Lower leg skin (tissue), 4 donors: ENCODE results near the gene KRT76. TPM values are rescaled to one million over a fixed set of nuclear protein-coding genes. Genes with fewer than 3 reads are reported as not detected.

Source experiments
- DNase-seq, 2 donors: peaks; one replicate each; pipeline ENCODE4 v3.0.0-alpha.2; 2019; ENCODE audit warnings: low spot score in 2 of 2
- H3K4me3 ChIP-seq: fragments of 200-600 bp; sonication (generic); 2 replicates; pipeline ENCODE4 v1.5.1; 2017; ENCODE audit warnings: mild to moderate bottlenecking, low read depth; ENCODE audit not compliant: poor library complexity, severe bottlenecking
- CTCF ChIP-seq, 3 donors: fragments of 450-650 bp; IDR thresholded peaks; one replicate each; pipeline ENCODE4 v1.5.1; 2016; ENCODE audit warnings: antibody characterized with exemption in 3 of 3, mild to moderate bottlenecking in 3 of 3, moderate library complexity in 2 of 3
- POLR2A ChIP-seq, 2 donors: fragments of 450-650 bp; IDR thresholded peaks; one replicate each; pipeline ENCODE4 v1.6.1; 2016 to 2017; ENCODE audit warnings: antibody characterized with exemption in 2 of 2, mild to moderate bottlenecking in 1 of 2, moderate library complexity in 1 of 2
- WGBS, 2 donors: methylation state at CpG; one replicate each; pipeline ENCODE4 v1.1.5; 2018; 5-methylcytosine and 5-hydroxymethylcytosine counted together
- intact Hi-C: fragments of 100-400 bp; cut with DNase I; formaldehyde crosslinking; loops from one replicate; pipeline ENCODE4 v1.15.0; 2023; ENCODE audit warnings: low total_unique reads
- total RNA-seq, 4 donors: library from RNA; depleted of rRNA; stranded (reverse); fragments of >200 nt; gene quantifications; one replicate each; pipeline ENCODE4 v1.1.0, GENCODE V29; 2016

The KRT76 gene
- total RNA-seq, 4 donors from 2014 or later: not detected

DNA sequence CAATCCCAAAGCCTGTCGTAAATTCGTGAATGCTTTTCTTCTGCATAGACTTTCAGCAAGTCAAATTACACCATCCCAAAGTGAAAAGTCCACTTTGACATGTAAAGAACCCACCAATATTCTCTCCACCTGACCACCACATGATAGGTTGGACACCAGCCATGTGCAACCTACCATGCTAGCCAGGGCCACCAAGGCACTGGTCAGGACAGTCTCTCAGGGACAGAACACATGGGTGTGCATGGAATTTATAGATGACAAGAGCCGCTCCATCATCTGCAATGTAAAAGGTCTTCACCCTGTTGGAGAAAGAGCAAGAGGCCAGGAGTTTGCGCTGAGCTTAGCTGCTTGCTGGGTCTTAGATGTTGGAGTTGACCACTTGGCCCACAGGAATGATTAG is 5.4 kb upstream of the KRT76 start:
- 93 to 99% methylated on average over 4 of the region's 4 CpGs for WGBS, 2 donors
- TF ChIP-seq POLR2A (IDR thresholded peaks at IDR 0.05): no peak
- no peak for TF ChIP-seq CTCF (IDR thresholded peaks at IDR 0.05)
- H3K4me3 ChIP-seq: no peak overlapping the region
- DNase-seq: peak in 1 of 2 donors; percentile 63
- intact Hi-C loops: no loop called here

DNA sequence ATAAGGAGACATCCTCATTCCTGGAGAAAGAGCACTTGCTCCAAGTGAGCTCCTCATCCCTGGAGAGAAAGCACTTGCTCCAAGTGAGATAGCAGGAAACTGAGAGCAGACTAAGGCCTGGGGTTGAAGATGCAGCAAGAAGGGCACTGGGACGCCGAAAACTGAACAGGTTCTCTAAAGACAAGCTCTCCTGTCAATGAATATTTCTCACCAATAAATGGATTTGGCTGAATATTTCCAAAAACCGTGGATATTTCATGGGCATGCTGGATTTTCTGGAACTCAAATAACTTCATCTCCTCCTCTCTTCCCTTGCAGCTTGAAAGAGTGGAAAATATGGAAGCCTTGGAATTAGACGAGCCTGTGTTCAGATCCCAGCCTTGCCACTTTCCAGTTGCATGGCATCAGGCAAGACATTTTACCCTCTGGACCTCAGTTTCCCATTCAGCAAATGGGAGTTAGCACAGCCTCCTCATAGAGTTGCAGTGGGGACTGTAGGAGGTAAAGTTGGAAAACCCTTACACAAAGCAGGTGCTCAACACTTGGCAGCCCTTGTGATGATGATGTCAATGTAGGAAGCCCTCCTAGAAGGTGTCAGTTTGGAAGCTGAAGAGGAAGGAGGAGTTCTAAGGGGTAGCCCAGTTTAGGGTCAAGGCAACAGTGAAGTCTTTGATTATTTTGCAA is 4.4 kb upstream of the KRT76 start:
- TF ChIP-seq POLR2A (IDR thresholded peaks at IDR 0.05) (no peak), CTCF (IDR thresholded peaks at IDR 0.05) (no peak)
- intact Hi-C loops: no loop called here
- 78 to 90% methylated on average over 4 of the region's 4 CpGs for WGBS, 2 donors
- no peak overlapping the region for H3K4me3 ChIP-seq
- DNase-seq: no peak

DNA sequence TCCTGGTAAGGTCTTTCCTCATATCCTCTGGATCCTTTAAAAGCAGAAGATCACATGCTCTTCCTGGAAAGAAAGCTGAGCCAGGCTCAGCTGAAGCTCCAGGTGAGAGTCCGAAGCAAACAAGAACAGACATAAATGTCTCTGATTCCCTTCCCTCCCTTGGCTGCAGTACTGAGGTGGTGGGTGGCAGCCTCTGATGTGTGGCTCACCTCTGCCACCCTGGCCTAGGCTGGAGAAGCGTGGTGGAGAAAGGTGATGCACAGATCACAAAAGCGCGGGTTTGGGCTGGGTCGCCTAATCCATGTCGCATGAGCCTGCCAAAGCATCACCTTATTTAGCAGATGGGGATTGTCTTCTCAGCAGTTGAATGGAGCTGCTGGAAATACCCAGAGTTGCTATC is 2.8 kb upstream of the KRT76 start:
- WGBS, 2 donors: 83 to 85% methylated on average over 6 of the region's 6 CpGs
- no peak for TF ChIP-seq POLR2A (IDR thresholded peaks at IDR 0.05)
- no peak for TF ChIP-seq CTCF (IDR thresholded peaks at IDR 0.05)
- intact Hi-C loops: no loop called here

GRCh38 chr12:52778833-52779232 is 1.7 kb upstream of the KRT76 start:
- H3K4me3 ChIP-seq: no peak overlapping the region
- intact Hi-C loops: no loop called here
- no peak for DNase-seq
- TF ChIP-seq POLR2A (IDR thresholded peaks at IDR 0.05): no peak
- TF ChIP-seq CTCF (IDR thresholded peaks at IDR 0.05): no peak
- 90 to 93% methylated on average over 2 of the region's 2 CpGs for WGBS, 2 donors

More for the DNA sequence above, 2.8 kb upstream of the KRT76 start:
- DNase-seq: peak in 1 of 2 donors; percentile 59
- no peak overlapping the region for H3K4me3 ChIP-seq

DNA sequence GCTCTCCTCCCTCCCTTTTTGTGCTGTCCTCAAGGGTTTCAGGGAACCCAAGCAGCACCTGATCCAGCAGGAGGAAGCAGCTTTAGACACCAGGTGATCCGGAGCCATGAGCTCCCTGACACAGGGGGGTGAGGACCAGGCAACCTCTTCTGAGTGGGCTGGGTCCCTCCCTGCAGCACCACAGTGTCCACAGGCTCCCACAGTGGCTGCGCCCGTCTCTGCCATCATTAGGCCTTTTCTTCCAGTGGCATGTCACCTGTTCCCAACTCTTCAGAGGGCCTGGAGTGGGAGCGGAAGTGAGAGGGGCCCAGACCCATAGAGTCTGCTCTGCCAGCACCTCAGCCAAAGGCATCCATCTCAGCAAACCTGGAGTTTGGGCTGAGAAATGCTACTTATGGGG is 421 bp upstream of the KRT76 start:
- intact Hi-C loops: no loop called here

More for the DNA sequence above, 421 bp upstream of the KRT76 start:
- no peak for DNase-seq
- 87 to 91% methylated on average over 4 of the region's 4 CpGs for WGBS, 2 donors
- H3K4me3 ChIP-seq: no peak overlapping the region
- TF ChIP-seq POLR2A (IDR thresholded peaks at IDR 0.05) (no peak), CTCF (IDR thresholded peaks at IDR 0.05) (no peak)
